GM12875 (cell line): ENCODE data around the gene TSPAN32.

Experiments used
- H3K4me3 ChIP-seq: one replicate; pipeline ENCODE4 v1.5.1; 2011; ENCODE audit warnings: low read depth, low read length, control low read depth
- CTCF ChIP-seq: IDR thresholded peaks from 2 replicates; pipeline ENCODE4 v1.5.1; 2011; ENCODE audit warnings: low read depth, mild to moderate bottlenecking, control low read depth, inconsistent platforms, low read length, moderate library complexity, borderline replicate concordance; ENCODE audit not compliant: insufficient read depth

TSPAN32 gene

GRCh38 chr11:2264366-2265053 lies 37.3 kb upstream of the TSPAN32 start:
- no peak overlapping the region for H3K4me3 ChIP-seq
- TF ChIP-seq CTCF, result no peak

GRCh38 chr11:2265396-2265795 lies 36.4 kb upstream of the TSPAN32 start:
- H3K4me3 ChIP-seq, result no peak overlapping the region

GRCh38 chr11:2265854-2266585 lies 35.8 kb upstream of the TSPAN32 start:
- no peak overlapping the region for H3K4me3 ChIP-seq
- no peak for TF ChIP-seq CTCF

More at GRCh38 chr11:2265396-2265795, 36.4 kb upstream of the TSPAN32 start:
- no peak for TF ChIP-seq CTCF

- no peak overlapping the region for H3K4me3 ChIP-seq
- no peak for TF ChIP-seq CTCF
Measured at GRCh38 chr11:2266586-2267305, 35.1 kb upstream of the TSPAN32 start.

GRCh38 chr11:2267306-2267850 lies 34.4 kb upstream of the TSPAN32 start:
- TF ChIP-seq CTCF, result no peak
- no peak overlapping the region for H3K4me3 ChIP-seq

GRCh38 chr11:2267851-2268728 lies 33.7 kb upstream of the TSPAN32 start:
- TF ChIP-seq CTCF, result no peak
- no peak overlapping the region for H3K4me3 ChIP-seq
